ENCODE data around the gene SAP30L. TPM values are rescaled to one million over a fixed set of nuclear protein-coding genes. Genes with fewer than 3 reads are reported as not detected.

The SAP30L gene
- total RNA-seq, 1 donor from 2014 or later: 23.9 TPM

DNA sequence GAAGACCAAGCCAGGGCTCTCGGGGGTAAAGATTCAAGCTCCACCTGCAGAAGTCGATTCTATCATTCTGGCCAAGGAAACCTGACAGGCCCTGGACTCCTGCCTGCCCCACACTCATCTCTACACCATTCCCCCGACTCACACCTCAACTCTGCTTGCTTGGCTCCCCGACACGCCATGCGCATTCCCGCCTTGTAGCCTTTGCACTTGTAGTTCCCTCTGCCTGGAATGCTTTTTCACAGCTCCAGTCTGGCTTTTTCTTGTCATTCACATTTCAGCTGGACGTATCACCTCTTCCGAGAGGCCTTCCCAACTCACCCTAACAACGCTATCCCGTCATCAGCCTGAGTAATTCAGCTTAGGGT, 60.9 kb downstream of the SAP30L start:
- no peak for DNase-seq (ENCODE audit: low read depth)

DNA sequence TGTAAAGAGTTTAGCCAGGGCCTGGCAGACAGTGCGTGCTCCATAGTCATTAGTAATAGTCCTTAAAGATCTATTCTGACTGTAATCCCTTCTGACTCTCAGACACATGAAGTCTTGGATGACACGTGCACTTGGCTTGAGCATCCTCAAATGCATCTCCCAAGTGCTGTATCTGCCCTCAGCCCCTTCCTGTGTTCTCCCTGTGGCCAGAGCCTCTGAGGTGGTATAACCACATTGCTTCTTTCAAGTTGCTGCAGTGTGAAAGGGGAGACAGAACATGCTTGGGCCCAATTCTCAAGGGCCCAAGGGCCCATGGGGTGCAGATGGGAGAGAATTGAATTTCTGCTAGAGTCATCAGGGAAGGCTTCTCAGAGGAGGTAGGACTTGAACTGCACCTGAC, 62.3 kb downstream of the SAP30L start:
- no peak for DNase-seq (ENCODE audit: low read depth)

DNA sequence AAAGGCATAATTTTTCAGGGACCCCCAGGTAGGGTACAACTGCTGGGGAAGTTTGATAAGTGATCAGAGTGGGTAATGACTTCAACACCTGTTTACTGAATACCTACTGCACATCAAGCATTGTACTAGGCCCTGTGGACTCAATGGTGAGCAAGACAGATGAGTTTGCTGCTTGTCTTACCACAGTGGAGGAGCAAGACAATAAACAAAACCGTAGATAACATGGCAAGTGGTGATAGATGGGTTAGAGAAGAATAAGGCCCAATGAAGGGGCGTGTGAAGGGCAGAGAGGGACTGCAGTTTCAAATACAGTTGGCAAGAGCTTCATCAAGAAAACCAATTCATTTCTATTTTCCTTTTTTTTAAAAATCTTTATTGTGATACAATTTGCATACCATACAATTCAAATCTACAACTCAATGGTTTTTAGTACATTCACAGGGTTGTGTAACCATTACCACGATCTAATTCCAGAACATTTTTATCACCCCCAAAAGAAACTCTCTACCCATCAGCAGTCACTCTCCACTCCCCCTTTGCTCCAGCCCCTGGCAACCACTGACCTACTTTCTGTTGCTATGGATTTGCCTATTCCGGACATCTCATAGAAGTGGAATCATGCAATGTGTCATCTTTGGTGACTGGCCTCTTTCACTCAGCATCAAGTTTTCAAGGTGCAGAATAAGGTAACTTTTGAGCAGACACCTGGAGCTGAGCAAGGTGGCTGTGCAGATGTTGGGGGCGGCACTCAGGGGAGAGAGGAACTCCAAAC, 64.2 kb downstream of the SAP30L start:
- DNase-seq (ENCODE audit: low read depth): no peak

Other genes starting within 250 kb of the SAP30L start
- not detected in 2 replicates for gene HAND1, start 32.2 kb downstream of the SAP30L start, total RNA-seq